Limb (tissue), 2 donors: Measurements from ENCODE around the gene FARP1.

Experiments
- DNase-seq, 2 donors: peaks; one replicate each; pipeline ENCODE4 v3.0.0-alpha.2; 2016; ENCODE audit errors: extremely low spot score in 2 of 2

FARP1 gene

DNA sequence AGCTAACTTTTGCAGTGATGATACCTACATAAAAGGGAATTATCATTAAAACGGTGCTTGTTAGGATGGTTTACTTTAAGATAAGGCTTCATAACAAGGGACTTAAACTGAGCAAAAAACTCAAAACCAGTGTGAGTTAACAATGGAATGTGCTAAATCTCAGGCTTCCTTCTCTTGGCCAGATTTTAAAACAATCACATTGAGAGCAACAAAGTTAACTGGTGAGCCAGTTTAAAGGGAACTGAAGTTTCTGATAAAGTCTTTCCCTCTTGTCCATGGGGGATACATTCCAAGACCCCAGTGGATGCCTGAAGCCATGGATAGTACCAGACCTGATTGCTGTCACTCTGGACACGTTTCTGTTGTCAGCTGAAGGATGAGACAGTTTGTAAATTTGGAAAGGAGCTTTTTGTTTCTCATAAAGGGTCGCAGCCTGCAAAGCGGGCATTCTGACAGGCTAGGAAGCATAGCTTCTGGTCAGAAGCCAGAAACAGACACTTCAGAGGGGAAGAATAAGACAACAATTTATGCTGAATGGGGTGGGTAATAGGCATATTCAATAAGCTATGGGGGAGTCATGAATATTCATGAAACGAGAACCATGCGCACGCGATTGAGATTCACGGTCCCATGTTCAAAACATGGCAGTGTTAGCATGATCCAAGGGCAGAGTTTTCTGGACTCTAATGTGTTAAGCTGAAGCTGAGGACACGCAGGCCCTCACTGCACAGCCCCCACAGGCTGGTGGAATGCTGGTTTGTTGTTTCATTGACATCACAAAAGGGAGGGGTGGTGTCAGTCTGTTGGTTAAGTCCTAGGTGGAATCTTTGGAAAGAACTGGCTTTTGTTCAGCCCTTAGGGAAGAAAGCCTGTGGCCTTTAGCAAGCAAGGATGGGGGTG lies 184.7 kb downstream of the FARP1 start:
- no peak for DNase-seq

DNA sequence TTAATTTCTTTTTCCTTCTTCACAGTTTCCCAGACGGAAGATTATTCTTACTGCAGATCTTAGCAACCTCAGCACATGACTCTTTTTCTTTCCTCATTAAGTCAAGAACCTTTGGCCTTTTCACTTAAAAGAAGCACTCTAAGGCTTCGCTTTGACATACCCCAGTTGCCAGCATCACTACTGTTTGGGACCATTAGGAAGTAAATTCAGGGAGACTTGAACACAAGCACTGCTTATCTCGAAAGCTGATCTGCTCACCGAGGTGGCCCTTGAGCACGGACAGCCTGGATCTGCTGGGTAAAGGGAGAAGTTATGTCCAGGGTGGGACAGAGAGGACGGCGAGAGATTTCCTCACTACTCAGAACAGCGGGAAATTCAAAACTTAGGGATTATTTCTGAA lies 185.6 kb downstream of the FARP1 start:
- DNase-seq, result no peak

DNA sequence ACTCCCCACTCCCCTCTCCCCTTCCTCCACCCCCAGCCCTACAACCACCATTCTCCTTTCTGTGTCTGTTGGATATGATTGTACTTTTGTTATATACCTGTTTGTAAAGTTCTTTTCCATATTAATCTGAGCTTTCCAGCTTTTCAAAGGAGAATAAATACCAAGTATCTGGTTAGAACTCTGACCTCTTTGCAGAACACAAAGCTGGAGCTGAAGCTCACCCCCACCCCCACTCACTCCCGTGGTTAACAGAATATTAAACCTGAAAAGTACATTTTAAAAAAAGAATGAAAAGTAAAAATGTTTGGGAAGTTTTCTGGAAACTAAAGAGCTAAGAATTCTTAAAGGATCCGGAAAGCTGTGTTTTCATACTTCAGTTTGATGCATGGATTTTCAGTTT lies 189.3 kb downstream of the FARP1 start:
- DNase-seq, result no peak

DNA sequence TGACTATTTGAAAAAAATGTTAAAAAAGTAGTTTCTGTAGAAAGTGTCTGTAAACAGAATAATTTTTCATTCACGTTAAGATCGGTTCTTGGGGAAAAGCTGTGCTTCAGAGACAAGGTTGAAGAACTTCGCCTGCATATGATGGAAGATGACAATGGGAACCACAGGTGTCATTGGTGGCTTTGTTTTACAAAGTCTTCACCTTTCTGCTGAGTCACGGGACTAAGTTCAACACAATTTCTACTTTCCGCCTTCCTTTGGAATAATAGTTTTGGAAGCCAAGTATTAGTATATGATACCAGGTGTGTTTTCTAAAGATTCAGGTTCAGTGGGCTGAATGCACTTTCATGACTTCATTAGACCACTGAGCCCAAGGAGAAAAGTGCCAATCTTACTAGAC lies 189.8 kb downstream of the FARP1 start:
- no peak for DNase-seq

DNA sequence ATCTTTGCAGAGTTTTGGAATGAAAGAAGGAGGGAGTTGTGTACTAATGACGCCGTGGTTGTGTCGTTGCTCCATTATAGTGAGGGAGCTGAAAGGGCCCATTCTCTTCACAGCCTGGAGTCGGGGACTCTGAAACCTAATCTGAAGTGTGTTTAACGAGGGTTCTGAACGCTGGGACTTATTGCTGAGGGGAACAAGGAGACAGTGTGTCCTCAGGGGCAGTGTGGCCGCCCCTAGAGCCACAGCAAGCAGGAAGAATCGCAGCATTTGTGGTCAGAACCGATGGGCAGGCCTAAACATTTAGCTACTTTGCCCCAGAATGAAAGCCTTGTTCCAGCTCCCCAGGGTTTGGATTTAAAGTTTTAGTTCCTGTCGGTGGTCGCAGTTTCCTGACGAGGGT lies 190.6 kb downstream of the FARP1 start:
- peak in 1 of 2 donors; percentile 50 for DNase-seq

DNA sequence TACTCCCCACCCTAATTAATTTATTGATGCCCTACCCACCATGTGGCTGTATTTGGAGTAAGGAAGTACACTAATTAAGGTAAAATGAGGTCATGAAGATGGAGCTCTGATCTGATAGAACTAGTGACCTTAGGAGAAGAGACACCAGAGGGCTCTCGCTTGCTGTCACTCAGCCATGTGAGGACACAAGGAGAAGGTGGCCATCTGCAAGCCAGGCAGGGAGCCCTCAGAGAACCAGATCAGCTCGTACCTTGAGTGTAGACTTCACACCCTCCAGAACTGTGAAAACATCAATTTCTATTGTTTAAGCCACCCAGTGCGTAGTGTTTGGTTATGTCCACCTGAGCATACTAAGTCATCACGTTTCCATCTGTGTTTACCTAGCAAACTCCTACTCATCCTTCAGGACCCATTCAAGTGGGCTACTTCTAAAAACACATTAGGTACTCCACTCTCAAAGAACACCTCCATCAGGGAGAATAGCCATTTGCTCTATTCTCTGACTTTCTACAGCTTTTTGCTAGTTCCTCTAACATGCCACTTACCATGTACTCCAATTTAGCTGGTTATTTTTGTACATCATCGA lies 191.8 kb downstream of the FARP1 start:
- DNase-seq, result peak in 1 of 2 donors; percentile 4

DNA sequence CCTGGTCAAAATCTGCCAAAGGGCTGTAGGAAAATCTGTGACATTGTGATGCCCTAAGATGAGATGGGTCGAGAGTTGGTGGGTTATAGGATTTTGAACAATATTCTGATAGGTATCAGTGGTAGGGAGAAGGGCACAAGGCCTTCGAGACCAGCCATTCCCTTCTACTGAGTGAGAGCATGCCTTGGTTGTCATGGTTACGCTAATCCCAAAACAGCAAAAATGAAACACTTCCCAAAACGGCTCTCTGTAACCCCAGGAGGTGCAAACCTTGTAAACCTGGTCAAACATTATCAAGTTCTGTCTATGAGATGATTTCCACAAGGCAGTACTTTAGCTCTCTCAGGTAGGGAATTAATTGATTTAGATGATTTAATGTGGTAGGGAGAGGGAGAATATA lies 192.8 kb downstream of the FARP1 start:
- DNase-seq, result no peak

DNA sequence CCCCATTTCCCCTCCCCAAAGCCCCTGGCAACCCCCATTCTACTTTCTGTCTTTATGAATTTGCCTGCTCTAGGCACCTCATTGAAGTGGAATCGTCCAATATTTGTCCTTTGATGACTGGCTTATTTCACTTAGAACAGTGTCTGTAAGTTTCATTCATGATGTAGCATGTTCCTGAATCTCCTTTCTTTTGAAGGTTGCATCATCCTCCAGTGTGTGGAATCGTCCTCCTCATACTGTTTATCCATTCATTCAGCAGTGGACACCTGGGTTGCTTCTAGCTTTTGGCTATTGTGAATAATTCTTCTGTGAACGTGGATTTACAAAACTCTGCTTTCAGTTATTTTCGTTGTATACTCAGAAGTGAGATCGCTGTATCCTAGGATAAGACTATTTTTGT lies 195.4 kb downstream of the FARP1 start:
- peak in 1 of 2 donors; percentile 3 for DNase-seq

DNA sequence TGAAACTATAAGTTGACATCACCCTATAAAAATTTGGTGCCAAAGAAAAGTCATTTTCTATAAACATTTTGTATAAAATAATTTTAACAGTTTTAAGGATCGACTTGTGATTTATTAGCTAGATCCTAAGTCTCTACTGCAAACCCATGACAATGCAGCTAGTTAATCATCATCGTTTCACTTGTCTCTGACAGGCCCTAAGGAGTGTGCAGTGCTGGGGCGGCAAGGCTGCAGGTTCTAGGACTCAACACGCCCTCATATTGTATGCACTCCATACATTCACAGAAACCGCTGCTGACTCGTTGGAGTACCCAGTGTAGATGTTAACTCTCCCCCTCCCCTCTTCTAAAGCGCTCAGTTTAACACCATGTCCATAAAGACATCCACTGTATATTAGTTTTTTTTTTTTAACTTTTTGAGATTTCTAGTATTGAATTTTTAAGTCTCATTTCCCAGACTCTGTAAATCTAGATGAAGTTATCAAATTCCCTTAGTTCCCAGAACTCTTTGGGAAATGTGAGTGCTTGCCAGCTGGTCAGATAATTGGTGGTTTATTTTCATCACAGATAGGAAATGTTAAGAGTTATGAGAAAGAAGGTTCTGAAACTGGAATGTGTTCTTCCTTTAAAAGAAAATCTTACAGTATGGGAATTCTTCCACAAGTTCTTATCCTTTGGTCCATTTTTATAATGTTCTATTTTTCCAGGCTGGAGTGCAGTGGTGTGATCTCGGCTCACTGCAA lies 197.0 kb downstream of the FARP1 start:
- peak in 1 of 2 donors; percentile 11 for DNase-seq

DNA sequence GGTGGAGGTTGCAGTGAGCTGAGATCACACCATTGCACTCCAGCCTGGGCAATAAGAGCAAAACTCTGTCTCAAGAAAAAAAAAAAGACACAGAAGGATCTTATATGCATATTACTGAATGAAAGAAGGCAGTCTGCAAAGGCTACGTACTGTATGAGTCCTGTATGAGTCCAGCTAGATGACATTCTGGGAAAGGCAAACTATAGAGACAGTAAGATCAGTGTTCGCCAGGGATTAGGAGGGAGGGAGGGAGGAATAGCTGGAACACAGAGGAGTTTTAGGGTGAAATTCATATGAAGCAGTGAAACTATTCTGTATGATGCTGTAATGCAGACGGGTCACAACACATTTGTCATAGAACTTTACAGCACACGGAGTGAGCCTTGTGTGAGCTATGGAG lies 200.1 kb downstream of the FARP1 start:
- peak in 1 of 2 donors; percentile 25 for DNase-seq

DNA sequence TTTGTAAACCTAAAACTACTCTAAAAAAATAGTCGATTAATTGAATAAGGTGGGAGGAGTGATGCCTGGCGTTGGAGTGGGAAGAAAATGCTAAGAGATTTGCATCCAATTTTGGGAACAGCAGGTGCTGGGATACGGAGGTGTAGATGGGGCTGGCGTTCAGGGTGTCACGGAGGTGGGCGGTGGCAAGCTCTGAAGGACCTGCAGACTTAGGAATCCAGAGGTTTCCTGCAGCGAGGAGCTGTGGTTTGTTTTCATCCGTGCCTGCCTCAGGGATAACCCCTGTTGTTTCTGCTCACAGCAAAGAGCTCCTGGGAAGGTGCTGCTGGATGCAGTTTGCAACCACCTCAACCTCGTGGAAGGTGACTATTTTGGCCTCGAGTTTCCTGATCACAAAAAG lies 200.6 kb downstream of the FARP1 start:
- DNase-seq, result no peak

DNA sequence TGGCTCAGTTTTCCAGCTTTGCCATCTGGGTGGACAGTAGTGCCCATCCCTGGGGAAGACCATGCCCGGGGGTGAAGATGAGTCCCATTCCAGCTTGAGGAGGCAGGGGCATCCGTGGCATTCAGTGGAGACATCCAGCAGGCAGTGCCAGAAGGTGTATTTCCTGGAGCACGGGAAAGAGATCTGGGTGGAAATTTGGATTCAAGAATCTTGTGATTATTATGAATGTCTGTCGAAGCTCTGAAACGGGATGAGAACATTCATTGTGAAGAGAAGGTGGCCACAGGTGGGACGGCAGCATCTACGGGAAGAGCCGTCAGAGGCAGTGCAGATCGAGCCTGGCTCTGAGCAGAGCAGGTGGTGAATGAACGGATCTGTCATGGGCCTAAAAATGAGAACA lies 201.5 kb downstream of the FARP1 start:
- DNase-seq, result peak in 1 of 2 donors; percentile 0

DNA sequence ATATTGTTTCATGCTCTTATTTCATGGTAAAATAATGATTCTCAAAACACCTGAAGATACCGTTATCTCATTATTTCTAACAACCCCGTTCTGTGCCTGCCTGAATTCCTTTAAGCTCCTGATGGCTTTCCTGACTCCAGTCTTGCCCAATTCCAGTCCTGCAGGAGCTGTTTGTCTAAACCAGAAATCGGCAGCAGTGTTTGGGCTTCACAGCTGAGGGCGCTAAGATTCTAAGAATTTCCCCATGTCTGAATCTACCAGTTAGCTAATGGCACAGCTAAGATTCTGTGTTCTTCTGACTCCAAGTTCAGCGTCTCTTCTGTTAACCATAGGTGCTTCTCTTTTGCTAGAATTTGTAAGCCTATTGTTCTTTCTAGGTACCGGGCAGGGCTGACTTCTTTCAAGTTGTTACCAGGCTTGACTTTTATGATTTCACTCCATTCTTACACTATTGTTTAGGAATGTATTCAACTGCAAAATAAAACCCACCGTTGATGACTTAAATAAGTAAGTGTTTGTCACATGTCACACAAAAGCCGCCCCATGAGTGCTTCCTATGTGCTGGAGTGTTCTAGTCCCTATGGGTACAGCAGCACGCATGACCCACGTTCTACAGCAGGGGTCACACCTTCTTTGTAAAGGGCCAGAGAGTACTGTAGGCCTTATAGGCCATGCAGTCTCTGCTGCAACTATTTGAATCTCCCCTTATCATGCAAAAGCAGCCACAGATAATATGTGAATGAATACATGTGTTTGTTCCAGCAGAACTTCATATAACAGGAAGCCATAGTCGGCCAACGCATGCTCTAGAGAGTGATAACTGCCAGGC lies 202.4 kb downstream of the FARP1 start:
- DNase-seq, result peak in 1 of 2 donors; percentile 10

DNA sequence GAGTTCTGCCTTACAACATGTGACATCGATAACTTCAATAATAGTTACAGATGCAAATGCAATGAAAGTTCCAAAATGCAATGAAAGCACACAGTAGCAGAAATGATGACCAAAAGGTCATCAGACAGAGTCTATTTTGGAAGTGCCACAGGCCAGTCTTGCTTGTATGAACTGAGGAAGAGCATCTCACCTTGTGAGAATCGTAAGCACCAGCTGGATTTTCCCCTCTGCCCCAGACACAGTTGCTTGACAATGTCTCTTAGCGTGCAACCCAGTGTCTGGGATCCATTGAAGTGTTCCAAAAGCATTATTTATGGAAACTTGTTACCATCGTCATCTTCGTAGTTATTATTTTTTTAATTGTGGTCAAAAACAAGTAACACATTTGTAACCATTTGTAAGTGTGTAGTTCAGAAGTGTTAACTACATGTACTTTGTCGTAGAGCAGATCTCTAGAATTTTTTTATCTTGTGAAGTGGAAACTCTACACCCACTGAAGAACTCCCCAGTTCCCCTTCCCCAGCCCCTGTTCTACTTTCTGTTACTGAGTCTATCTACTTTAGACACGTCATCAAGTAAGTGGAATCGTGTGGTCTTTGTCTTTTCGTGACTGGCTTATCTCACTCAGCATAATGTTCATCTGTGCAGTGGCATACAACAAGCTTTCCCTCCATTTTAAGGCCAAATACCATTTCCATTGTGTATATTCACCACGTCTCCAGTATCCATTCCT lies 204.2 kb downstream of the FARP1 start:
- peak in 1 of 2 donors; percentile 3 for DNase-seq

DNA sequence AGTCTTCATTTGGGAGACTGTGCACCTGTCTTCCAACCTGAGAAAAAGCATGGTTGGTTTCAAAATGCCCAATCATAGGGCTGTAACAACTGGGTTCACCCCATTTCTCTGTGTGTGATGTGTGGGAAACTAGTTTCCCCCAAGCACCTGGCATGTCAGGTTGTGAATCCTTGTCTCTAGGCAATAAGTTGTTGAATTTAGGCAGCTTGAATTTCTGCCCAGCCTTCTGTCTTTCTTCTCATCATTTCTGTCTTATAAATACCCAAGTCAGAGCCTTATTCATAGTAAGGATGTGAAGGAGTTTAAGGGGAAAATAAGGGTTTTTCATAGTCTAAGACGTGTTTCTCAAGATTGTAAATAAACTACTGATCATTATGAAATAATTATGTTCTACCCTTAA lies 204.9 kb downstream of the FARP1 start:
- DNase-seq, result no peak

DNA sequence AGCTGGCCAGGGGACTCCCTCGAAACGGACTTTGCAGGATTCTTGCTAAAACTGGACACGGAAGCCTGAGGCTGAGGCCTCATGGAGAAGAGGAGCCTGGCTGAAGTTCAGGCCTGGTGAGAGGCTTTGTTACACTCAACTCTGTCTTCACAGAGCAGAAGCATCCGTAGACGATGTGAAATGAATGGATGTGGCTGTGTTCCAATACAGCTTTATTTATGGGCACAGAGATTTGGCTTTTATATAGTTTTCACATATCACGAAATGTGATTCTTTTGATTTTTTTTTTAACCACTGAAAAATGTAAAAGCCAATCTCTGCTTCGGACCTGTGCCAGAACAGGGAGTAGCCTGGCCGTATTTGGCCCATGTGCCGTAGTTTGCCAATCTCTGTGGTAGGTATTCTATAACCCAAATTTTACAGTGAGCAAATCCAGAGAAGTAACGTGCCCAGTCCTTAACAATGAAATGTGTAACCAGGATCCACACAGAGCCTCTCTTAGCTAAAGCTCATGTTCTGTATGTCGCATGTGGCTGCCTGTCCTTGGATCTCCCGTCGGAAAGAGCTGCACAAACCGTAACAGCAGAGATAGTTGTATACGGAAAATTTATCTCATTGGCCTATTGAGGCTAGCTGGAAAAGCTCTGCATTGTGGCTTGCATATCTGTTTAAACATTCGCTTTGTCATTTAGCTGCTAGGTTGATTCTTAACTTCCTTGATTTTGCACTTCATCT lies 205.7 kb downstream of the FARP1 start:
- DNase-seq, result no peak

DNA sequence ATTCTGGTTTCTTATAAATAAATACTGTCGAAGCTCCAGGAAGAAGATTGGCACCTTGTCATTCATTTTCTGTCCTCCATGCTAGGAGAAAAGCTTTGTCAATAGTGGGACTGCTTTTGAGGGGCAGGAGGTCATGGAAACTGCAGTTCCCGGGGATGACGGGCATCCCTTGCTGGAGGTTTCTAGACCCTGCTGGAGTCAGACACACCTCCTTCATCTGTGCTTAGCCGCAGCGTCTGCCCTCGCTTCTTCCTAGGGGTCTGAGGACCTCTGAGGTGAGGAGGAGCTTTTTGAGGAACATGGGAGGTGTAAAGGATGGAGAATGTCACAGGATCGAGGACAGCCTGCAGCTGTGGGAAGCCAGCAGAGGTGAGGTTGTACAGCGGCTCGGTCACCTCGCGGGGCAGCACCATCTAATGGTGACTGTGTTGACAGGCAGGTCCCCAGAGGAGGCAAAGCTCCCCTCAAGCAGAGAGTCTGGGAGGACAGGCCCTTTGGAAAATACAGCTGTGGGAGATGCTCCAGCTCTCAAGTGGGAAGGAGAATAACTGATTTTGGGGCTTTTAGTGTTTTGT lies 206.9 kb downstream of the FARP1 start:
- DNase-seq, result no peak

DNA sequence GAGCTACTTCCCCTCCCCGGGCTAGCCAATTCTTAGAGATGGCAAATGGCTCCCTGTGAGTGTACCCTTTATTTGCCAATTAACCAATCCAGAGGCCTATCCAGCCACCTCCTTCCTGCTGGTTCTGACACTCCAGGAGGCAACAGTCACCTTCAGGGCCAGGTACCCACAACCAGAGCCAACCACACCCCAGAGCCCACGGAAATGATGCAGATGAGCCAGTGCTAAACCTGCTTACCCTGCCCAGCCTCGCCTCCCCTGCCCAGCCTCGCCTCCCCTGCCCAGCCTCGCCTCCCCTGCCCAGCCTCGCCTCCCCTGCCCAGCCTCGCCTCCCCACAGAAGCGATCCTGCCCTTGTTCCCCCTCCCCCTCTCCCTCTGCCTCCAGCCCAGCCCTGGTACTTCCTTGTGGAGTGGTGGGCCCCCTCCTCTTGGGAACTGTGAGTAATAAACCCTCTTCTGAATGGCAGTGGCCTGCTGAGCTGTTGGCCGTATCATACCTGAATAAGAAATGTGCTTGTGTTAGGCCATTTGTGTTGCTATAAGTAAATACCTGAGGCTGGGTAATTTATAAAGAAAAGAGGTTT lies 207.9 kb downstream of the FARP1 start:
- no peak for DNase-seq

DNA sequence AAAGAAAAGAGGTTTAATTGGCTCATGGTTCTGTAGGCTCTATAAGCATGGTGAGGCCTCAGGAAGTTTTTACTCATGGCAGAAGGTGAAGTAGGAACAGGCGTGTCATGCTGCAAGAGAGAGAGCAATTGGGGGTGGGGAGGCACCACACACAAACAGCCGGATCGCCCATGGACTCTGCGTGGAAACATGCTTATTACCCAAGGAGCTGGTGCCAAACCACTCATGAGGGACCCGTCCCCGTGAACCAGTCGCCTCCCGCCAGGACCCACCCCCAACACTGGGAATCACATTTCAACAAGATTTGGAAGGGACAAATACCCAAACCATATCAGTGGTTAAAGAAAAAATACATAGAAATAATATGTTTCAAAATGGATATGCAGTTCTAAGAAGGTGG lies 208.7 kb downstream of the FARP1 start:
- DNase-seq, result no peak
